Jurkat, Clone E6-1 (cell line): ENCODE results near the gene CTDSP1.

Experiments
- DNase-seq: peaks from one replicate; pipeline ENCODE4 v3.0.0-alpha.2; 2011; ENCODE audit warnings: low read depth, low spot score
- H3K4me3 ChIP-seq: 2 replicates; pipeline ENCODE4 v1.5.1; 2011; ENCODE audit warnings: mild to moderate bottlenecking, low read length, control low read depth, moderate library complexity

Gene CTDSP1

DNA sequence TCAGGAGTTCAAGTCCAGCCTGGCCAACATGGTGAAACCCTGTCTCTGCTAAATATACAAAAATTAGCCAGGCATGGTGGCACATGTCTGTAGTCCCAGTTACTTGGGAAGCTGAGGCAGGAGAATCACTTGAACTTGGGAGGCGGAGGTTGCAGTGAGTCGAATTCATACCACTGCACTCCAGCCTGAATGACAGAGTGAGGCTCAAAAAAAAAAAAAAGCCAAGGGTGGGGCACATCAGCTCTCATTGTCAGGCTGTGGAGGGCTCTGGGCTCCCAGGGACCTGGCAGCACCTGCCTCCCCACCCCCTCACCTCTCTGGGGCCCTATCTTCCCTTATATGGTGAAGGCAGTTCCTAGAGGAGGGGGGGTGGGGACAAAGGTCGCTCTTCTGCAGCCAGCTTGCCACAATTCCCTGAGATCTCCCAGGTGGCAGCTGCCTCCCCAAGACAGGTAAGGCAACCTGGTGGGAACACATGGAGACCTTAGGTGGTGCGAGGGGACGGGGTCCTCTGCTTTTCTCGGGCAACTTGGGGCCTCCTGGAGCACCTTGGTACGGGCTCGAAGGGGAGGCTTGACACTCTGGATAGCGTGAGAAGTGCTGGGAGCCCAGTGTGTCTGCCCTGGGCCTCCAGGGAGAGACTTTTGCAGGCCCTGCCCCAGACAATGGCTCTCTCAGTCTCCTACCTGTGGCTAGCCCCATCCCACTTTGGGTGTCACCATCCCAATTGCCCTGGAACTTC lies 19.2 kb downstream of the CTDSP1 start, which contains the start of gene VIL1:
Gene VIL1 (plus strand): TSS at position 407 of the 742 bp plus-strand sequence. CDS start 4,656 bp downstream, outside the sequence.
- H3K4me3 ChIP-seq, result no peak within 1 kb of the TSS
- DNase-seq, result no peak

DNA sequence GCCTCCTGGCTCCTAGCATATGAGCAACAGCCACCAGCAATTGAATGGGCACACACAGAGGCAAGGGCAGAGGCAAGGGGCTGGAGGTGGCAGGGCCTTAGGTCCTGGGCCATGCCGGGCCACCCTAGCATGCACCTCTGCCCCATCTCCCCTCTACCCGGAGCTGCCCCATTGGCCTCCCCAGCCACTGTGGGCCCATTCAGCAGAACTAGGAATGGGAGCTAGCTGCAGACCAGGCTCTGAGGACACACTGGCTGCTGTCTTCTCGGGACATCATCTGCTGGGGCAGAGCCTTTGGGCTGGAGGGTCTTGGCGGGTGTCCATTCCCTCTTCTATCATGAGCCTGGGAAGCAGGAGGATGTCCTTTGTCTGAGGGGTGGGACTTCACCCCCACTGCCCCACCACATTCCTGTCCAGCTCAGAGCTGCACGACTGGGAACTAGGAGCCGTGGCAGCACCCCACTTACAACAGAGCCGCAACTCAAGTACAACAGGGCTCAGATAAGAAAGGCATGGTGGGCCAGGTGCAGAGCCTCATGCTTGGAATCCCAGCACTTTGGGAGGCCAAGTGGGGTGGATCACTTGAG lies 20.1 kb downstream of the CTDSP1 start:
- DNase-seq, result no peak
- H3K4me3 ChIP-seq, result no peak overlapping the region

DNA sequence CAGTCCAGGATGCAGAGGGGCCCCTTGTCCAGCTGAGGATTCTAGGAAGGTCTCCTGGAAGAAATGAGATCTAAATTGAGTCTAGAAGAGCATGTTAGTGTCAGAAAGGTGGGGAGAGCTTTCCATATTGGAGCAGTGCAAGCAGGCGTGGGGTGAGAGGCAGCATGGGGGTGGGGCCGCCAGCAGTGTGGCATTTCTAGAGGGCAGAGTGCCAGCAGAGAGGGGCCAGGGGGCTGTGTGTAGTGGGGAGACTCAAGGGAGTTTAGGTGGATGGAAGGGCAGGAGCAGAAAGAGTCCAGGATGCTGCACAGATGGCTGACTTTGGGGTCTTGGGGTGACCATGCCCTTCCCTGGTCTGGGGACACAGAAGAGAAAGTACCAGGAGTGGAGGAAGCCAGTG lies 21.4 kb downstream of the CTDSP1 start:
- H3K4me3 ChIP-seq, result no peak overlapping the region
- DNase-seq, result no peak

DNA sequence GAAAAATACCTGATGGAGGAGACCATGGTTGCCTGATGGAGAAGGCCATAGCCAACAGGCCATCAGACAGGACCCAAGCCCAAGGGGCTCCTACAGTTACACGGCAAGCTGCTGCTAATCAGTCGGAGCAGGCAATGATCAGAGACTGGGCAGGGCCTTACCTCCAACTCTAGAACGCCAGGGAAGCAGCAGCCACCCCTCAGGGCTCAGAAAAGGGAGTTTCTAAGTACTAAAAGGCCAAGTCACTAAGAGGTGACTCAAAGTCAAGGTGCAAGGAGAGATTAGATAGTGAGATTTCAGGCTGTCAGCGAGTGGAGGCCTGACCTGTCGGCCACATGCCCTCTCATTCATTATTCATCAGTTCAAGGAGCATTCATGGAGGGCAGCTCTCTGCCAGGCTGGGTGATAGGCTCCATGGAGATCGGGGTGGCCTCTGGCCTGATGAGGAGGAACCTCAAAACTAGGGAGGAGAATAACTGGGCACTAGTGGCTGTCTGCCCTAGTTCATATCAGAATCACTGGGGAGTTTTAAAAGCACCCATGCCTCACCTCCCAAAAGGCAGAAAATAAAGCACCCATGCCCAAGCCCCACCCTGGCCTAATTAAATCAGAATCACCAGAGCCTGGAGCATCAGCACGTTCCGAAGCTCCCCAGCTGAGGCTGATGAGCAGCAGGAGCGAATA lies 22.9 kb downstream of the CTDSP1 start:
- no peak for DNase-seq
- H3K4me3 ChIP-seq, result no peak overlapping the region

DNA sequence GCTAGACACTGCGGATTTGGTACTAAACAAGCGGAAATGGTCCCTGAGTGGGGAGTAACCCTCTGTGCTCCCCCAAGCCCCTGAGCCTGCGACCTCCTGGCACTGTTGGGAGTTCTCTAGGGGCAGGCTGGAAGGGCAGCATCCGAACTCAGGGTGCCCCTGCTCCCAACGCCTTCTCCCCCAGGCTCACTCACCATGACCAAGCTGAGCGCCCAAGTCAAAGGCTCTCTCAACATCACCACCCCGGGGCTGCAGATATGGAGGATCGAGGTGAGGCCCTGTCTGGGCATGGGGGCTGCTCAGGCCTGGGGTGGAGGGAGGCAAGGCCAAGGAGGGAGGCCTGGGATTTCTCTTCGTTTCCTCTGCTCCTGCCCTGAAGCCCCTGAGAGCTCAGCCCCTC lies 23.9 kb downstream of the CTDSP1 start:
- DNase-seq, result no peak
- no peak overlapping the region for H3K4me3 ChIP-seq

DNA sequence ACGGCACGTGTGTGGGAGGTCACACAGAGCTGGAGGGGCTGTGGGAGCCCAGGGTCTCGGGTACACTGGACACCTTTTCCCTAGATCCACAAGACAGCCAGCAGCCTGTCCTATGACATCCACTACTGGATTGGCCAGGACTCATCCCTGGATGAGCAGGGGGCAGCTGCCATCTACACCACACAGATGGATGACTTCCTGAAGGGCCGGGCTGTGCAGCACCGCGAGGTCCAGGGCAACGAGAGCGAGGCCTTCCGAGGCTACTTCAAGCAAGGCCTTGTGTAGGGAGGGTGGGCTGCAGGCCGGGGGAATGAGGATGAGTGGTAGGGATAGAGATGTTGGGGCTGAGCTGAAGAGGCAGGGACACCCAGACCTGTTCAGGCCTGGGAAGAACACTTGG lies 25.9 kb downstream of the CTDSP1 start:
- no peak for DNase-seq
- H3K4me3 ChIP-seq, result no peak overlapping the region

DNA sequence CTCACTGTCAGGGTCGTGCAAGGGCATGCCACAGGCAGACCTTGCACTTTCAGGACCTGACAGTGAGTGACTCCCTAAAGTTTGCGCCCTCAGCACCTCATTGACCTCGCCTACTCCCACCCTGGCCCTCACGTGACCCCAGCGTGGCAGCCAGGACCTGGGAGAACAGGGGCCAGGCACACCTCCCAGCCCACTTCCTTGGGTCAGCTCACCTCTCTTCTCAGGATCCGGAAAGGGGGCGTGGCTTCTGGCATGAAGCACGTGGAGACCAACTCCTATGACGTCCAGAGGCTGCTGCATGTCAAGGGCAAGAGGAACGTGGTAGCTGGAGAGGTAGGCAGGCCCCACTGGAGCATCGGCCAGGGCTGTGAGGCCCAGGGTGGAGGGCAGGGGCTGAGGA lies 28.1 kb downstream of the CTDSP1 start:
- DNase-seq, result no peak
- H3K4me3 ChIP-seq, result no peak overlapping the region

DNA sequence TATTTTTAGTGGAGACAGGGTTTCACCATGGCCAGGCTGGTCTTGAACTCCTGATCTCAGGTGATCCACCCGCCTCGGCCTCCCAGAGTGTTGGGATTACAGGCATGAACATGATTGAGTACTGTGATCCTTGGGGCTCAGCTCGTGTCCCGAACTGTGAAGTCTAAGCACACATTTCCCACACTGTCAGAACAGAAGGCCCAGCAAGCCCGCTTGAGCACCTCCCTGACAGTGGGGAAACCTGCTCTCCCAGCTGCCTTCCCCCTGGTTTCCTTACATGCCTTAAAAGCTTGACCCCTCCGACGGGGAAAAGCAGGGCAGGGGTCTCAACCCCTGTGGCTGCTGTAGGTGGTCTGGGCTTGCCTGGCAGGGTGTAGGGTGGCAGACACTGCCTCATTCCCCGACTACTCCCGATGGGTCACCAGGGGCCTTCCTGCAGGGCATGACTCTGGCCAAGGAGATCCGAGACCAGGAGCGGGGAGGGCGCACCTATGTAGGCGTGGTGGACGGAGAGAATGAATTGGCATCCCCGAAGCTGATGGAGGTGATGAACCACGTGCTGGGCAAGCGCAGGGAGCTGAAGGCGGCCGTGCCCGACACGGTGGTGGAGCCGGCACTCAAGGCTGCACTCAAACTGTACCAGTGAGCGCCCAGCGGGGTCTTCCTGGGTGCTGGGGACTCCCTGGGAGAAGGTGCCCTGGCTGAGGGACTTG lies 29.3 kb downstream of the CTDSP1 start:
- no peak for DNase-seq

DNA sequence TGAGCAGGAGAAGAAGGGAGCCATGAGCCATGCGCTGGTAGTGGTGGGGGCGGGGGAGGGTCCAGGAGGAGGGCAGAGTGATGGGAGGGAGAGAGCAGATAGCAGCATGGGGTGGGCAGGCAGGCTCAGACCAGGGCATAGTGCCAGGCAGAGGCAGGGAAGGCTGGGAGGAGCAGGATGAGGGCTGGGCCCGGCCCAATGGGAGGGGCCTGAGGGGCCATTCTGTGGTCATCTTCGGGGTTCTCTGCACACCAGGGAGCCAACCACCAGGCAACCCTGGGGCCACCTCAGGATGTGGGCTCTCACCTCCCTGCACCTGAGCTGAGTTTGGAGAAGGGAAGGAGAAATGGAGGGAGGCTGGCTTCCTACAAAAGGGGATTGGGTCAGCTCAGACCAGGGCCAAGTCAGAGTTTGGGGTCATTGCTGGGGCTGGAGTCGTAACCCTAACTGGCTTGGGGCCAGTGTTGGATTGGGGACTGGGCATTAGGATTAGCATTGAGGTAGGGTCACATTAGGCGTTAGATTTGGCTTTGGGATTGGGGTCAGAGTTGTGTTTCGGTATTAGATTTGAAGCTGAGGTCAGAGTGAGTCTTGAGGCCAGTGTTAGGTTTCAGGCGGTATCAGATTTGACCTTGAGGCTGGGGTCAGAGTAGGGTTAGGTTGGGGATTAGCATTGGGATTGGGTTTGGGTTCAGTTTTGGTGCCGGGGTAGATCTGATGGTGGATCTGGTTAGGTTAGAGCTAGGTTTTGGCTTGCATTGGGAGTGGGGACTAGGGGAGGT lies 30.4 kb downstream of the CTDSP1 start:
- H3K4me3 ChIP-seq, result no peak overlapping the region
- no peak for DNase-seq

More for the DNA sequence above, 29.3 kb downstream of the CTDSP1 start:
- no peak overlapping the region for H3K4me3 ChIP-seq

DNA sequence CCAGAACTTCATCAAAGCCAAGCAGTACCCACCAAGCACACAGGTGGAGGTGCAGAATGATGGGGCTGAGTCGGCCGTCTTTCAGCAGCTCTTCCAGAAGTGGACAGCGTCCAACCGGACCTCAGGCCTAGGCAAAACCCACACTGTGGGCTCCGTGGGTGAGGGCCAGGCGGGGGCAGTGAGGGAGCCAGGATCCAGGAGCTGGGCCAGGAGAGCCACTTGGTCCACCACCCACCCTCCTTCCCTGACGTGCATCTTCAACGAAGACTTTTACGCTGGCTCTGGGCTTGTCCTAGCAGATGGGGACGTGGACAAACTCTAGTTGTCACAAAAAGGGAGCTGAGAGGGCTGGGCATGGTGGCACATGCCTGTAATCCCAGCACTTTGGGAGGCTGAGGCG lies 31.1 kb downstream of the CTDSP1 start:
- H3K4me3 ChIP-seq, result no peak overlapping the region
- no peak for DNase-seq

DNA sequence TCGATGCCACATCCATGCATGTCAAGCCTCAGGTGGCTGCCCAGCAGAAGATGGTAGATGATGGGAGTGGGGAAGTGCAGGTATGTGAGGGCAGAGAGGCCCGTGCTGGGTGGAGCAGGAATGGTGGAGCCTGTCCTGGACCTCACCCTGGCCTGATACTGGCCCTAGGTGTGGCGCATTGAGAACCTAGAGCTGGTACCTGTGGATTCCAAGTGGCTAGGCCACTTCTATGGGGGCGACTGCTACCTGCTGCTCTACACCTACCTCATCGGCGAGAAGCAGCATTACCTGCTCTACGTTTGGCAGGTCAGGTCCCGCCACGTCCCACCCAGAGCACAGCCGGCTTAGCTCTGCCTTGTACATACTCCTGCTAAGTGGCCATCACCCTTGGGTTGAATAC lies 32.2 kb downstream of the CTDSP1 start:
- no peak overlapping the region for H3K4me3 ChIP-seq
- no peak for DNase-seq

DNA sequence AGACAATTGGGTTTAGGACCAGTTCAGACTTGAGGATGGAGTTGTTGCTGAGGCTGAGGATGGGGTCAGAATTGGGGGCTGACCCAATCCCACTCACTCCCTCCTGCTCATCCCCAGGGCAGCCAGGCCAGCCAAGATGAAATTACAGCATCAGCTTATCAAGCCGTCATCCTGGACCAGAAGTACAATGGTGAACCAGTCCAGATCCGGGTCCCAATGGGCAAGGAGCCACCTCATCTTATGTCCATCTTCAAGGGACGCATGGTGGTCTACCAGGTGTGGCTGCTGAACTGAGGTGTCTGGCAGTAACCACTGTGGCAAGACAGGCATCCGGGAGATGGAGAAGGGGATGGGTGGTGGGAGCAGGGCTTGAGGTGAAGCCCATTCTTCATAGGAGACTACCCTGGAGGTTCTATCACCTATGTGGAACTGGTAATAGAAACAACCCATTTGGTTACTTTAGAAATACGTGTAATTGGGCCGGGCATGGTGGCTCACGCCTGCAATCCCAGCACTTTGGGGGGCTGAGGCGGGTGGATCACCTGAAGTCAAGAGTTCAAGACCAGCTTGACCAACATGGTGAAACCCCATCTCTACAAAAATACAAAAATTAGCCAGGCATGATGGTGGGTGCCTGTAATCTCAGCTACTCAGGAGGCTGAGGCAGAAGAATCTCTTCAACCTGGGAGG lies 33.2 kb downstream of the CTDSP1 start:
- no peak for DNase-seq
- no peak overlapping the region for H3K4me3 ChIP-seq

DNA sequence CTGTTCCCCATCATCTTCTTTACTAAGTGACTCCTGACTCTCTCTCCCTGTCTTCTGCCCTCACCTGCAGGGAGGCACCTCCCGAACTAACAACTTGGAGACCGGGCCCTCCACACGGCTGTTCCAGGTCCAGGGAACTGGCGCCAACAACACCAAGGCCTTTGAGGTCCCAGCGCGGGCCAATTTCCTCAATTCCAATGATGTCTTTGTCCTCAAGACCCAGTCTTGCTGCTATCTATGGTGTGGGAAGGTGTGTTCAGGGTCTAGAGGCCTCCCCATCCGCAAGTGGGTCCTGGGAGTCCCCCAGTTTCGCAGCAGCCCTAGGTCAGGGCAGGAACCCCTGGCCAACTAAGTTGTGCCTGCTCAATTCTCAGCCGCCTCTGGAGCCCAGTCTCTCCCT lies 34.8 kb downstream of the CTDSP1 start:
- no peak overlapping the region for H3K4me3 ChIP-seq
- no peak for DNase-seq

DNA sequence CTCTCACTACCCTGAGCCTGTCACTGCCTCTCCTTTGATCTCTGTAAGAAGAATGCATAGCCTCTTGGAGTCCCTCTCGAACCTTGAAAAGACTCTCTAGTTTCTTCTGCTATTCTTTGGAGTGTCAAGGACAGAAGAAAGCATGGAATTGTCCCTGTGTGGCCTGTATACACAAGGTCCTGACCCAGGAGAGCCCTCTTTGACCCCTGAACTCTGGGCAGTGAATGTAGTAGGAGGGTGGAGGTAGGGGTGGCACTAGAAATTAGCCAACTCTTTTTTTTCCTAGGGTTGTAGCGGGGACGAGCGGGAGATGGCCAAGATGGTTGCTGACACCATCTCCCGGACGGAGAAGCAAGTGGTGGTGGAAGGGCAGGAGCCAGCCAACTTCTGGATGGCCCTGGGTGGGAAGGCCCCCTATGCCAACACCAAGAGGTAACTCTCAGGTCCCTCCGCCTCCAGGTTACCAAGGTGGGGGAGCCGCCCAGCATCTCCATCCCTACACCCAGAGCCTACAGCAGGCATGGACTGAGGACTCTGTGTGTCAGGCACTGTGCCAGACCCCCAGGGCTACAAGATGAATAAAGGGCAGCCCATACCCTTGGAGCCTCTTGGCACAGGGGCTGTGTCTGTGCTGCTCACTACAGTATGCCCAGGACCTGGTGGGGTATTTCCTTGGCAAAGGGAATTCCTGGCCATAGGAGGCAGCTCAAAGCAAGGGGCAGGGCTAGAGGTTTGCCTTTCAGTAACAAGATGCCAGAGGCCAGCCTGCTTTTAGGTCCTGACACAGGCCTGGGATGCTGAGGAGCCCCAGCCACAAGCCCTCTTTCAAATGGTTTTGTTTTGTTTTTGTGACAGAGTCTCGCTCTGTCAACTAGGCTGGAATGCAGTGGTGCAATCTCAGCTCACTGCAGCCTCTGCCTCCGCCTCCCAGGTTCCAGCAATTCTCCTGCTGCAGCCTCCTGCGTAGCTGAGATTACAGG lies 35.6 kb downstream of the CTDSP1 start:
- no peak for DNase-seq
- no peak overlapping the region for H3K4me3 ChIP-seq

DNA sequence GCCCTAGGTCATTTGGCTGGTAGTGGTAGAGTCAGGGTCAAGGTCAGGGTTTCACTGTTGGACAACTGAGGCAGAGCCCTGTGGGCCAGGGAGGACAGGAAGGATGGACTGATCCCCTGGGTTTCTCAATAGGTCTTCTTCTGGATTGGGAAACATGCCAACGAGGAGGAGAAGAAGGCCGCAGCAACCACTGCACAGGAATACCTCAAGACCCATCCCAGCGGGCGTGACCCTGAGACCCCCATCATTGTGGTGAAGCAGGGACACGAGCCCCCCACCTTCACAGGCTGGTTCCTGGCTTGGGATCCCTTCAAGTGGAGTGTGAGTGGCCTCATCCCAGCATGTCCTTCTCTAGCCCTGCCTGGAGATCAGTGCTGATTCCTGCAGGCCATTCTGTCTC lies 37.3 kb downstream of the CTDSP1 start:
- no peak overlapping the region for H3K4me3 ChIP-seq
- no peak for DNase-seq

DNA sequence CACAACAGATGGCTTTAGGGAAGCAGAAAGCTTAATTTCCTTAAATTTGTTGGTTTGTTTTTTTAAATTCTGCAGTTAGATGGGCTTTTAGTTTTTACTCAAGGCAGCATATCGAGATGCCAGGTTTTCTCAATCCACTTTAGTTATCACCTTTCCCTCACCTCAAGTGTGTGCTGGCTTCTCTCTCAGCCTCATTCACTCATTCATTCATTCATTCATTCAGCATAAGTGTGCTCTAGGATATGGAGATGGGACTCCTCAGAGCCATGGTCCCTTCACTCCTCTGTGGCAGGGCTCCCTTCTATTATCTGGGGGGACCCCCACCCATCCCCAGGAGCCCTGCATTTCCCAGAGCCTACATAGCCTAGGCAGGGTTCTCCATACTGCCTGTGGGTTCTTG lies 38.3 kb downstream of the CTDSP1 start:
- no peak for DNase-seq

DNA sequence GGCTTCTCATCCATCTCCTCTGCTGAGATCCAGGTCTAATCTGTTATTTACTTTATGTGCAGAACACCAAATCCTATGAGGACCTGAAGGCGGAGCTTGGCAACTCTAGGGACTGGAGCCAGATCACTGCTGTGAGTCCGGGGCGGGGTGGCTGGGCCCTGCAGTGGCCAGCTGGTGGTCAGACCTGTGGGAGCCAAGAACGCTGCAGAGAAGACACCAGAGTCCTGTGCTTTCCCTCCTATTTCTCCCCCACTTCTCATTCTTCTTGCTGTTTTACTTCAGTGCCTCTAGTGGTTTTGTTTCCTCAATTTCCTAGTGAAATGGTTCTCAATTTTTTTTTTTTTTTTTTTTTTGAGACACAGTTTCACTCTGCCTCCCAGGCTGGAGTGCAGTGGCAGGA lies 38.9 kb downstream of the CTDSP1 start:
- no peak for DNase-seq
- H3K4me3 ChIP-seq, result no peak overlapping the region

More for the DNA sequence above, 38.3 kb downstream of the CTDSP1 start:
- no peak overlapping the region for H3K4me3 ChIP-seq
